HepG2 (cell line): ENCODE measurements around the gene CHD2. TPM values are rescaled to one million over a fixed set of nuclear protein-coding genes. Genes with fewer than 3 reads are reported as not detected.

Source experiments
- ATAC-seq: fragments of 200-7000 bp; cut with Tn5 transposase; 3 replicates; pipeline ENCODE4 v1.9.1; 2020; ENCODE audit warnings: mild to moderate bottlenecking, moderate library complexity
- BruUV-seq: library from RNA; stranded (reverse); fragments of 400-500 nt; replicated peaks from 2 replicates; lab custom pipeline; 2021; lab: Mats Ljungman, UMichigan
- CTCF ChIA-PET: fragments of 300-600 bp; formaldehyde crosslinking; extraction: SDS; loops from one replicate; lab custom pipeline; 2021; ENCODE audit warnings: low total read pairs, inconsistent platforms, low intra/inter-chr PET ratio; lab: Yijun Ruan, JAX
- POLR2A ChIA-PET: fragments of 350-600 bp; sonication (Branson Sonifier 250); formaldehyde crosslinking; loops from one replicate; lab custom pipeline; 2020; ENCODE audit warnings: antibody characterized with exemption, inconsistent platforms; lab: Yijun Ruan, JAX
- DNase-seq: peaks from one replicate; pipeline ENCODE4 v3.0.0-alpha.2; 2015; ENCODE audit warnings: low spot score
- FAIRE-seq: peaks from 3 replicates; lab custom pipeline; 2011; peaks lifted over from hg19 to GRCh38; lab: Jason Lieb, UNC
- H2AFZ ChIP-seq: one replicate; pipeline ENCODE4 v1.6.1; 2011; ENCODE audit warnings: low read length, inconsistent platforms
- H3K27ac ChIP-seq: fragments of 300-600 bp; 3 replicates; pipeline ENCODE4 v1.8.0; 2011; ENCODE audit warnings: mixed run types, mild to moderate bottlenecking, mixed read lengths, low read length, inconsistent platforms; ENCODE audit not compliant: insufficient read depth; ENCODE audit errors: extremely low read length
- H3K27me3 ChIP-seq, 2 experiments: fragments of 200-600 bp in 1 of 2; 2 replicates in 1 of 2; 3 replicates in 1 of 2; pipeline versions ENCODE4 v1.6.0 to v1.8.0; 2011; ENCODE audit warnings: low read length in 2 of 2, mild to moderate bottlenecking in 2 of 2, moderate library complexity in 2 of 2, inconsistent platforms in 1 of 2; ENCODE audit not compliant: insufficient read depth in 2 of 2, control insufficient read depth in 1 of 2
- H3K36me3 ChIP-seq, 2 experiments: fragments of 200-600 bp in 1 of 2; replicated peaks in 1 of 2; 2 replicates in 1 of 2; 3 replicates in 1 of 2; pipeline versions ENCODE4 v1.5.1 to v1.8.0; 2011; ENCODE audit warnings: low read length in 2 of 2, inconsistent platforms in 1 of 2; ENCODE audit not compliant: insufficient read depth in 2 of 2, control insufficient read depth in 1 of 2
- H3K4me1 ChIP-seq: 2 replicates; pipeline ENCODE4 v1.5.1; 2012; ENCODE audit warnings: low read length, inconsistent platforms; ENCODE audit not compliant: insufficient read depth
- H3K4me2 ChIP-seq: 2 replicates; pipeline ENCODE4 v1.6.0; 2011; ENCODE audit warnings: low read depth, low read length, inconsistent platforms
- H3K4me3 ChIP-seq, 3 experiments: fragments of 200-600 bp in 1 of 3; sonication (generic), shearing (Covaris generic) in 1 of 3; replicated peaks in 1 of 3; 2 replicates each; pipeline ENCODE4 v1.5.1; 2011 to 2016; ENCODE audit warnings: low read length in 3 of 3, inconsistent platforms in 2 of 3, low read depth in 2 of 3, mild to moderate bottlenecking in 2 of 3, control low read depth in 1 of 3, mixed read lengths in 1 of 3; ENCODE audit not compliant: insufficient read depth in 1 of 3
- H3K79me2 ChIP-seq: one replicate; pipeline ENCODE4 v1.6.1; 2011; ENCODE audit warnings: low read length, inconsistent platforms; ENCODE audit not compliant: insufficient read depth
- H3K9ac ChIP-seq: 2 replicates; pipeline ENCODE4 v1.6.0; 2011; ENCODE audit warnings: mild to moderate bottlenecking, low read depth, low read length, inconsistent platforms; ENCODE audit not compliant: insufficient read depth
- H3K9me3 ChIP-seq: 2 replicates; pipeline ENCODE4 v1.5.1; 2012; ENCODE audit warnings: mild to moderate bottlenecking, low read length
- H4K20me1 ChIP-seq: 2 replicates; pipeline ENCODE4 v1.6.0; 2011; ENCODE audit warnings: inconsistent platforms, mild to moderate bottlenecking, low read length, moderate library complexity; ENCODE audit not compliant: insufficient read depth
- AGO2 ChIP-seq: fragments of 200-400 bp; formaldehyde crosslinking; optimal IDR thresholded peaks from 2 replicates; pipeline ENCODE3; 2017; ENCODE audit warnings: mild to moderate bottlenecking, low read depth, low read length, moderate library complexity
- ATAD3A ChIP-seq: sonication (generic); formaldehyde crosslinking; IDR thresholded peaks from 2 replicates; pipeline ENCODE4 v1.4.0; 2020; ENCODE audit warnings: missing genetic modification reagents
- CHD4 ChIP-seq: fragments of 200-600 bp; sonication (generic); IDR thresholded peaks from 2 replicates; pipeline ENCODE4 v1.7.0; 2017; ENCODE audit warnings: mild to moderate bottlenecking, low read length, borderline replicate concordance
- CREM ChIP-seq, 2 experiments: sonication (generic) in 1 of 2; formaldehyde crosslinking in 1 of 2; IDR thresholded peaks; 2 replicates each; pipeline versions ENCODE4 v1.4.0 to v1.6.1; 2016 to 2020; ENCODE audit warnings: antibody characterized with exemption in 1 of 2, mild to moderate bottlenecking in 1 of 2, missing genetic modification reagents in 1 of 2
- EEA1 ChIP-seq: sonication (generic); formaldehyde crosslinking; IDR thresholded peaks from 2 replicates; pipeline ENCODE4 v1.5.1; 2020; ENCODE audit warnings: mild to moderate bottlenecking, missing genetic modification reagents, borderline replicate concordance
- GZF1 ChIP-seq: sonication (generic); formaldehyde crosslinking; IDR thresholded peaks from 2 replicates; pipeline ENCODE4 v1.5.1; 2020; ENCODE audit warnings: mild to moderate bottlenecking, missing genetic modification reagents
- HOXA5 ChIP-seq: sonication (generic); formaldehyde crosslinking; IDR thresholded peaks from 2 replicates; pipeline ENCODE4 v1.4.0; 2020; ENCODE audit warnings: missing genetic modification reagents
- MAFK ChIP-seq, 2 experiments: IDR thresholded peaks in 1 of 2; conservative IDR thresholded peaks in 1 of 2; 2 replicates each; pipeline ENCODE4 v1.6.1; 2011; ENCODE audit warnings: improper control_type of control experiment in 2 of 2, low read length in 2 of 2
- MBD4 ChIP-seq: IDR thresholded peaks from 2 replicates; pipeline ENCODE4 v1.6.1; 2012; ENCODE audit warnings: low read length, inconsistent platforms, borderline replicate concordance
- MLLT10 ChIP-seq: sonication (generic); formaldehyde crosslinking; IDR thresholded peaks from 2 replicates; pipeline ENCODE4 v1.4.0; 2020; ENCODE audit warnings: missing genetic modification reagents
- MXD4 ChIP-seq: IDR thresholded peaks from 2 replicates; pipeline ENCODE4 v1.6.1; 2016; ENCODE audit warnings: mild to moderate bottlenecking, missing biosample characterization, missing genetic modification reagents
- NCOR1 ChIP-seq: fragments of 200-600 bp; sonication (generic); IDR thresholded peaks from 2 replicates; pipeline ENCODE4 v1.7.0; 2017; ENCODE audit warnings: antibody characterized with exemption, low read length, borderline replicate concordance
- POLR2A ChIP-seq, 2 experiments: IDR thresholded peaks; 2 replicates each; pipeline ENCODE4 v1.6.1; 2011; ENCODE audit warnings: low read depth in 2 of 2, low read length in 2 of 2, mild to moderate bottlenecking in 1 of 2, moderate library complexity in 1 of 2; ENCODE audit not compliant: insufficient read depth in 1 of 2
- RBM22 ChIP-seq: fragments of 200-400 bp; formaldehyde crosslinking; optimal IDR thresholded peaks from 2 replicates; pipeline ENCODE3; 2017; ENCODE audit warnings: mild to moderate bottlenecking, low read length, moderate library complexity
- SMAD9 ChIP-seq: sonication (generic); formaldehyde crosslinking; IDR thresholded peaks from 2 replicates; pipeline ENCODE4 v1.5.1; 2020; ENCODE audit warnings: mild to moderate bottlenecking, missing genetic modification reagents
- SOX6 ChIP-seq, 2 experiments: fragments of 450-650 bp in 1 of 2; sonication (generic) in 1 of 2; formaldehyde crosslinking in 1 of 2; IDR thresholded peaks; 2 replicates each; pipeline versions ENCODE4 v1.4.0 to v1.6.1; 2017 to 2020; ENCODE audit warnings: antibody characterized with exemption in 1 of 2, mild to moderate bottlenecking in 1 of 2, missing genetic modification reagents in 1 of 2
- SRSF4 ChIP-seq: fragments of 200-400 bp; formaldehyde crosslinking; IDR thresholded peaks from one replicate; pipeline ENCODE4 v1.6.1; 2018; ENCODE audit warnings: mild to moderate bottlenecking, low read depth, low read length, moderate library complexity; ENCODE audit not compliant: poor library complexity, severe bottlenecking
- TBL1XR1 ChIP-seq: fragments of 150-350 bp; IDR thresholded peaks from 2 replicates; pipeline ENCODE4 v1.6.1; 2014; ENCODE audit warnings: borderline replicate concordance, low read length; ENCODE audit not compliant: partially characterized antibody
- ZNF12 ChIP-seq: sonication (generic); formaldehyde crosslinking; IDR thresholded peaks from 2 replicates; pipeline ENCODE4 v1.5.0; 2020; ENCODE audit warnings: missing genetic modification reagents
- ZNF446 ChIP-seq: sonication (generic); formaldehyde crosslinking; IDR thresholded peaks from 2 replicates; pipeline ENCODE4 v1.5.0; 2020; ENCODE audit warnings: mild to moderate bottlenecking, missing genetic modification reagents
- ZNF563 ChIP-seq: sonication (generic); formaldehyde crosslinking; IDR thresholded peaks from 2 replicates; pipeline ENCODE4 v1.8.0; 2022; ENCODE audit warnings: mild to moderate bottlenecking, moderate library complexity, missing genetic modification reagents
- ZNF607 ChIP-seq: sonication (generic); formaldehyde crosslinking; IDR thresholded peaks from 2 replicates; pipeline ENCODE4 v1.5.1; 2020; ENCODE audit warnings: missing genetic modification reagents, mild to moderate bottlenecking, borderline replicate concordance
- ZNF850 ChIP-seq: sonication (generic); formaldehyde crosslinking; conservative IDR thresholded peaks from 2 replicates; pipeline ENCODE4 v1.9.0; 2021; ENCODE audit warnings: mild to moderate bottlenecking, missing genetic modification reagents
- ZSCAN30 ChIP-seq: sonication (generic); formaldehyde crosslinking; IDR thresholded peaks from 2 replicates; pipeline ENCODE4 v1.5.0; 2020; ENCODE audit warnings: mild to moderate bottlenecking, missing genetic modification reagents
- ZSCAN9 ChIP-seq: IDR thresholded peaks from 2 replicates; pipeline ENCODE4 v1.6.1; 2016; ENCODE audit warnings: borderline replicate concordance
- WGBS: methylation state at CpG from one replicate; pipeline ENCODE4 v1.1.6; 2017; ENCODE audit warnings: low lambda C conversion rate; 5-methylcytosine and 5-hydroxymethylcytosine counted together
- in situ Hi-C: cut with HindIII; loops from 2 replicates; pipeline ENCODE4 v1.10.0; 2017; ENCODE audit warnings: low pct_unique_long_range_greater_than_20kb; ENCODE audit not compliant: extremely low pct_ligation_motif_present
- intact Hi-C: fragments of 100-400 bp; cut with micrococcal nuclease; formaldehyde crosslinking; loops from one replicate; pipeline ENCODE4 v1.10.0; 2022; ENCODE audit not compliant: unreplicated experiment
- polyA plus RNA-seq, 8 experiments: library from polyadenylated mRNA; depleted of rRNA in 3 of 8; stranded (reverse) in 7 of 8; unstranded in 1 of 8; fragments of >200 nt; fragmentation: Illumina TruSeq in 4 of 8; extraction: Trizol in 4 of 8; gene quantifications; 2 replicates each; pipeline versions ENCODE4 v1.2.1 to v1.2.3, GENCODE V29; 2011 to 2016; ENCODE audit warnings: low read depth in 4 of 8, missing spikeins in 1 of 8, mixed read lengths in 1 of 8; ENCODE audit not compliant: insufficient read depth in 1 of 8
- total RNA-seq, 5 experiments: library from RNA; depleted of rRNA; stranded (reverse); fragments of >200 nt; fragmentation: Illumina TruSeq; extraction: Trizol; gene quantifications; 2 replicates each; pipeline ENCODE4 v1.2.3, GENCODE V29; 2016; ENCODE audit warnings: low read depth in 1 of 5
- TF ChIP-seq, protein P1 (sequence below): sonication (generic); formaldehyde crosslinking; IDR thresholded peaks from 2 replicates; pipeline ENCODE4 v1.5.0; 2020; ENCODE audit warnings: missing genetic modification reagents

CHD2 gene
- total and polyA plus RNA-seq, 2 of the 13 experiments (the other 11 are each of a cell fraction or from before 2014, with no cell fraction given), result 54.0 to 54.1 TPM

DNA sequence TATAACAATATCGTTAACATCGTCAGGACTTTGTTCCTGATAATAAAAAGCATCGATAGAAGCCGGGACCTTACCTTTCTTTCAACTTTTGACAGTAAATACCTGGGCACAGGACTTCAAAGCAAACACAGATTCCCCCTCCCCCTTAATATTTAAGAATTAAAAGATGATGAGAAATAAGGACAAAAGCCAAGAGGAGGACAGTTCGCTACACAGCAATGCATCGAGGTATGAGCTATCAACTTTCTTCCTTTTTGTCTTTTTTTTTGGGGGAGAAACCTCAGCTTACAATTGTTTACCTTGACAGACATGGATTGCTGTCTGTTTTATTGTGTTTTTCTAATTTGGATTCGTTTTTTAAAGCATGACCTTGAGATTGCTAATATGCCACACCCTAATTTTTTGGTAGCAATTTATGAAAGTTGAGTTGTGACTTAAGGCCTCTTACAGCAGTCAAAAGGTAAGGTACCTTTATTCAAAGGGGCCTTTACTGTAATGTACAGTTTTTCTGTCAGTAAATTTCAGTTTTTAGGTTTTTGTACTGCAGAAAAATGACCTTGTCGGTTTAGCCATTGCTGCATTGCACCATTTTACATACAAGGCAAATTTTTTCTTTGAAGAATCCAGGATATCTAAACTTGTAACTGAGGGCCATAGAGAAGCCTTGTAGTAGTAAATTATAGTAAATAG is 1.1 kb downstream of the CHD2 start:
- H2AFZ ChIP-seq, result no peak overlapping the region
- BruUV-seq, result TSS peak; percentile 61
- in situ Hi-C loops, result no loop called here
- no peak for ATAC-seq
- H3K4me1 ChIP-seq, result peaks cover 24% of the 10 kb centered on the region
- peak overlapping the region; percentile 95 for H3K4me2 ChIP-seq
- H3K79me2 ChIP-seq, result peaks cover 95% of the 10 kb centered on the region
- no peak for FAIRE-seq
- intact Hi-C loops, result loop anchor here (2.0 kb wide), 1 partner anchor 16 kb away; no protein-coding TSS in a partner anchor
- H3K9me3 ChIP-seq, result no peaks in the 10 kb centered on the region
- ChIA-PET CTCF (no interaction called here), POLR2A (interaction anchor here (1.0 to 10.5 kb wide), 7 partner anchors 11 to 186 kb away, joined by 3 to 185 read pairs (median 22); no protein-coding TSS in a partner anchor)
- no peak for DNase-seq
- H3K27me3 ChIP-seq, result no peaks in the 10 kb centered on the region; a peak in 1 of 5 replicates
- H3K36me3 ChIP-seq, result peaks cover 1 to 25% of the 10 kb centered on the region in 2 experiments; a peak in 4 of 5 replicates
- peak overlapping the region; percentile 99 for H3K9ac ChIP-seq
- H3K4me3 ChIP-seq, result peak overlapping the region; percentile 88 to 89 (median 88)
- WGBS, result under 1% methylated on average over 8 of the region's 8 CpGs
- H3K27ac ChIP-seq, result peak overlapping the region; percentile 100
- H4K20me1 ChIP-seq, result peaks cover 40% of the 10 kb centered on the region
- TF ChIP-seq SRSF4 (peak; percentile 73), CREM (IDR thresholded peaks at IDR 0.05) (no peak), CREM (CRISPR knock-in tag; IDR thresholded peaks at IDR 0.05) (no peak), POLR2A (IDR thresholded peaks at IDR 0.05; ENCODE audit: insufficient read depth in 1 of 2, low read depth in 2 of 2, low read length in 2 of 2) (peak in 1 of 2 experiments; percentile 73; a peak in 2 of 4 replicates), ZNF446 (no peak), AGO2 (peak; percentile 7), NCOR1 (0 out of 2 replicates have a peak, but pooled peaks have one; percentile 13), TBL1XR1 (peak; percentile 20), MBD4 (0 out of 2 replicates have a peak, but pooled peaks have one; percentile 68), RBM22 (peak; percentile 99), SMAD9 (no peak), HOXA5 (0 out of 2 replicates have a peak, but pooled peaks have one; percentile 23), CHD4 (no peak), ZNF607 (CRISPR knock-in tag) (no peak), ZNF850 (no peak), ZSCAN30 (CRISPR knock-in tag) (no peak), ZNF563 (CRISPR knock-in tag) (no peak), EEA1 (no peak), MXD4 (CRISPR knock-in tag) (no peak), GZF1 (CRISPR knock-in tag) (no peak), MLLT10 (CRISPR knock-in tag) (no peak), ZNF12 (no peak), SOX6 (IDR thresholded peaks at IDR 0.05) (no peak), SOX6 (CRISPR knock-in tag; IDR thresholded peaks at IDR 0.05) (peak; percentile 17; the same call in 1 of the 2 replicates), ATAD3A (CRISPR knock-in tag) (no peak), MAFK (conservative IDR thresholded peaks at IDR 0.05 in 1 of 2, IDR thresholded peaks at IDR 0.05 in 1 of 2; ENCODE audit: low read length in 2 of 2) (0 out of 4 replicates have a peak, but pooled peaks of 1 of the 2 experiments have one; percentile 0), ZSCAN9 (CRISPR knock-in tag) (no peak)
- TF ChIP-seq, protein P1, sequence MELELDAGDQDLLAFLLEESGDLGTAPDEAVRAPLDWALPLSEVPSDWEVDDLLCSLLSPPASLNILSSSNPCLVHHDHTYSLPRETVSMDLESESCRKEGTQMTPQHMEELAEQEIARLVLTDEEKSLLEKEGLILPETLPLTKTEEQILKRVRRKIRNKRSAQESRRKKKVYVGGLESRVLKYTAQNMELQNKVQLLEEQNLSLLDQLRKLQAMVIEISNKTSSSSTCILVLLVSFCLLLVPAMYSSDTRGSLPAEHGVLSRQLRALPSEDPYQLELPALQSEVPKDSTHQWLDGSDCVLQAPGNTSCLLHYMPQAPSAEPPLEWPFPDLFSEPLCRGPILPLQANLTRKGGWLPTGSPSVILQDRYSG, result no peak
